Mononuclear cell (primary cell): Measurements from ENCODE around the gene HTR7. TPM values are rescaled to one million over a fixed set of nuclear protein-coding genes. Genes with fewer than 3 reads are reported as not detected.

Source experiments
- H3K27me3 ChIP-seq: 2 replicates; pipeline ENCODE4 v1.6.0; 2011; ENCODE audit warnings: low read length, control low read depth; ENCODE audit not compliant: insufficient read depth
- H3K4me1 ChIP-seq: 2 replicates; pipeline ENCODE4 v1.5.1; 2011; ENCODE audit warnings: mild to moderate bottlenecking, low read length, control low read depth; ENCODE audit not compliant: insufficient read depth
- H3K4me3 ChIP-seq: 2 replicates; pipeline ENCODE4 v1.5.1; 2011; ENCODE audit warnings: mild to moderate bottlenecking, low read length, moderate library complexity
- H3K9me3 ChIP-seq: 2 replicates; pipeline ENCODE4 v1.5.1; 2011; ENCODE audit warnings: low read depth, mild to moderate bottlenecking, control low read depth, low read length
- total RNA-seq: library from RNA; depleted of rRNA; stranded (reverse); fragments of >200 nt; gene quantifications from one replicate; pipeline ENCODE4 v1.2.3, GENCODE V29; 2012

HTR7 gene
- total RNA-seq, 1 donor = 2.1 TPM

- Histone ChIP-seq H3K27me3 (no peaks in the 10 kb centered on the region), H3K4me3 (no peak overlapping the region), H3K9me3 (no peaks in the 10 kb centered on the region), H3K4me1 (no peaks in the 10 kb centered on the region)
Measured at GRCh38 chr10:90701428-90701827, 156.4 kb downstream of the HTR7 start.

DNA sequence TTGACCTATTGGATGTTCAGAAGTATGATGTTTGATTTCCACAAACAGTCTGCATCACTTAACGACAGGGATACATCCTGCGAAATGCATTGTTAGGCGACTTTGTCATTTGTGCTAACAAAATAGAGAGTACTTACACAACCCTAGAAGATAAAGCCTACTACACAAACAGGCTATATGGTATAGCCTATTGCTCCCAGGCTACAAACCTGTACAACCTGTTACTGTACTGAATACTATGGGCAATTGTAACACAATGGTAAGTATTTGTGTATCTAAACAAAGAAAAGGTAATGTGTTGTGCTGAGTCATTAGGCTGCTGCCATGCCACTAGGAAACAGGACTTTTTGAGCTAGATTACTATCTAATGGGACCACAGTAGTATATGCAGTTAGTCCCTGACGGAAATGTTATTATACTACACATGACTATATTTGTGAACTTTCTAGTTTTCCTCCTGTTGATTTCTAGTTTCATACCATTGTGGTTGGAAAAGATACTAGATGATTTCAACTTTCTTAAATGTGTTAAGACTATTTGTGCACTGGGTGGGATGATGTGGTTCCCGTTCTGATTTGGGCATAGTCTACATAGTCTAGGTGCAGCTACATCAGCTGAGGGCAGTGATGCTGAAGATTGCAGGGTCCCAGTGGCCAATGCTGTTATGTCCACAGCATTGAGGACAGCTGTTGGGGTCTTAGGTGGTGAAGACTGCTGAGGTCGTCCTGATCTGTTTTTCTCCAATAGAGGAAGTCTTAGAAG, 161.7 kb downstream of the HTR7 start:
- H3K4me1 ChIP-seq = no peaks in the 10 kb centered on the region
- no peaks in the 10 kb centered on the region for H3K27me3 ChIP-seq
- no peaks in the 10 kb centered on the region for H3K9me3 ChIP-seq
- H3K4me3 ChIP-seq = no peak overlapping the region

Other genes starting within 250 kb of the HTR7 start
- 34.1 TPM for gene RPP30, start 13.9 kb upstream of the HTR7 start, total RNA-seq
- gene ANKRD1, start 63.0 kb upstream of the HTR7 start, total RNA-seq = not detected